ENCODE data around the gene MYOM3.

Gene MYOM3

DNA sequence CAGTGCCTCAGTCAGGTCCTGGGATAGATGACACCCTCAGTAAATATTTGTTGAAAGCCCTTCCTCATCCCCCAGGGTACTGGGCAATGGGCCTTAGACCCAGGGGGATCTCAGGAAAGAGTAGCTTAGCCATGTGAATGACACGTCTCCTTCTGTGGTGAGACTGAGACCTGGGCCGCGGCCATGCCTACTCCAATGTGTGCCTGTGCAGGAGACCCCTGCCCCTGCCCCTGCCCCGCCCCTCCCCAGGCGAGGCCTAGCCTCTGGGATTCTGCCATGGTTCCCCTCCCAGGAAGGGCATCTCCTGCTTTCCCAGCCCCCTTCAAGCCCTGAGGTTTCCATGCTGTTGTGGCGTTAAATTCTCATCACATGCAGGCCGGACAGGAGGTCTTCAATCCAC, 7.1 kb downstream of the MYOM3 start:
- no peaks in the 10 kb centered on the region for H3K36me3 ChIP-seq (replicated peaks; ENCODE audit: low read depth, low read length)
- H3K4me1 ChIP-seq (ENCODE audit: low read length): no peaks in the 10 kb centered on the region
- H4K20me1 ChIP-seq (ENCODE audit: insufficient read depth, low read length): no peaks in the 10 kb centered on the region
- no peaks in the 10 kb centered on the region for H3K27me3 ChIP-seq (ENCODE audit: low read depth, low read length)
- no peak overlapping the region for H2AFZ ChIP-seq (ENCODE audit: low read depth, low read length)
- TF ChIP-seq EZH2phosphoT487 (IDR thresholded peaks at IDR 0.05; ENCODE audit: low read depth) (no peak), CTCF (IDR thresholded peaks at IDR 0.05; ENCODE audit: low read depth, low read length) (no peak)
- H3K4me3 ChIP-seq (ENCODE audit: low read length): no peak overlapping the region
- no peaks in the 10 kb centered on the region for H3K79me2 ChIP-seq (ENCODE audit: low read length)
- H3K9me3 ChIP-seq (ENCODE audit: insufficient read depth, low read length): no peaks in the 10 kb centered on the region
- no peak overlapping the region for H3K9ac ChIP-seq (ENCODE audit: low read length)
- no peak overlapping the region for H3K27ac ChIP-seq (ENCODE audit: low read length)
- H3K4me2 ChIP-seq (ENCODE audit: low read length): no peak overlapping the region

GRCh38 chr1:24103879-24104278, 8.1 kb downstream of the MYOM3 start:
- Histone ChIP-seq H3K27me3 (ENCODE audit: low read depth, low read length) (no peaks in the 10 kb centered on the region), H3K4me1 (ENCODE audit: low read length) (no peaks in the 10 kb centered on the region), H2AFZ (ENCODE audit: low read depth, low read length) (no peak overlapping the region), H3K36me3 (replicated peaks; ENCODE audit: low read depth, low read length) (no peaks in the 10 kb centered on the region), H4K20me1 (ENCODE audit: insufficient read depth, low read length) (no peaks in the 10 kb centered on the region), H3K79me2 (ENCODE audit: low read length) (no peaks in the 10 kb centered on the region), H3K9ac (ENCODE audit: low read length) (no peak overlapping the region), H3K27ac (ENCODE audit: low read length) (no peak overlapping the region), H3K4me3 (ENCODE audit: low read length) (no peak overlapping the region), H3K9me3 (ENCODE audit: insufficient read depth, low read length) (no peaks in the 10 kb centered on the region), H3K4me2 (ENCODE audit: low read length) (no peak overlapping the region)
- no peak for TF ChIP-seq CTCF (IDR thresholded peaks at IDR 0.05; ENCODE audit: low read depth, low read length)
- TF ChIP-seq EZH2phosphoT487 (IDR thresholded peaks at IDR 0.05; ENCODE audit: low read depth): no peak

- no peaks in the 10 kb centered on the region for H3K9me3 ChIP-seq (ENCODE audit: insufficient read depth, low read length)
These were observed 8.5 kb downstream of the MYOM3 start for GRCh38 chr1:24103408-24103807.

DNA sequence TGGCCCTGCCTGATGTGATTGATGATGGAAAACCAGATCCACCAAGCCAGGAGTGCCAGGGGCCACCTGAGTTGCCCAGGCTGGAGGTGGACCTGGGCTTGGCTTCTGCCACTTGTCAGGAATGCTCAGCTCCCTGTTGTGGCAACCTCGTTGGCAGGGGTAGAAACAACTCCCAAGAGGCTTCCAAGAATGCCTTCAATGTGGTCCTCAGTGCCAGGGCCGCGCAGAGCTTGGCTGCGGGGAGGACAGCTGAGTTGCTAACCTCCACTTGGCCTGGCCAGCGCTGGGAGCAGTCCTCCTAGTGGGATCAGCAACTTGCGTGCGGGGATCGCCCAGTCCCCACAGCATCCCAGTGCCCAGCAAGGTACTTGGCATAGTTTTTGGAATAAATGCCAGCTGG, 9.0 kb downstream of the MYOM3 start:
- no peak overlapping the region for H3K4me2 ChIP-seq (ENCODE audit: low read length)
- H3K79me2 ChIP-seq (ENCODE audit: low read length): no peaks in the 10 kb centered on the region
- no peak overlapping the region for H3K27ac ChIP-seq (ENCODE audit: low read length)
- H4K20me1 ChIP-seq (ENCODE audit: insufficient read depth, low read length): no peaks in the 10 kb centered on the region
- no peaks in the 10 kb centered on the region for H3K9me3 ChIP-seq (ENCODE audit: insufficient read depth, low read length)
- no peaks in the 10 kb centered on the region for H3K27me3 ChIP-seq (ENCODE audit: low read depth, low read length)
- H2AFZ ChIP-seq (ENCODE audit: low read depth, low read length): no peak overlapping the region
- H3K4me3 ChIP-seq (ENCODE audit: low read length): no peak overlapping the region
- H3K4me1 ChIP-seq (ENCODE audit: low read length): no peaks in the 10 kb centered on the region
- no peaks in the 10 kb centered on the region for H3K36me3 ChIP-seq (replicated peaks; ENCODE audit: low read depth, low read length)
- no peak overlapping the region for H3K9ac ChIP-seq (ENCODE audit: low read length)
- TF ChIP-seq CTCF (IDR thresholded peaks at IDR 0.05; ENCODE audit: low read depth, low read length): no peak
- TF ChIP-seq EZH2phosphoT487 (IDR thresholded peaks at IDR 0.05; ENCODE audit: low read depth): no peak

More at GRCh38 chr1:24103408-24103807, 8.5 kb downstream of the MYOM3 start:
- H3K4me2 ChIP-seq (ENCODE audit: low read length): no peak overlapping the region
- H3K4me3 ChIP-seq (ENCODE audit: low read length): no peak overlapping the region
- no peaks in the 10 kb centered on the region for H3K27me3 ChIP-seq (ENCODE audit: low read depth, low read length)
- no peaks in the 10 kb centered on the region for H3K4me1 ChIP-seq (ENCODE audit: low read length)
- no peaks in the 10 kb centered on the region for H4K20me1 ChIP-seq (ENCODE audit: insufficient read depth, low read length)
- H3K36me3 ChIP-seq (replicated peaks; ENCODE audit: low read depth, low read length): no peaks in the 10 kb centered on the region
- H3K27ac ChIP-seq (ENCODE audit: low read length): no peak overlapping the region
- TF ChIP-seq CTCF (IDR thresholded peaks at IDR 0.05; ENCODE audit: low read depth, low read length) (no peak), EZH2phosphoT487 (IDR thresholded peaks at IDR 0.05; ENCODE audit: low read depth) (no peak)
- no peaks in the 10 kb centered on the region for H3K79me2 ChIP-seq (ENCODE audit: low read length)
- H3K9ac ChIP-seq (ENCODE audit: low read length): no peak overlapping the region
- no peak overlapping the region for H2AFZ ChIP-seq (ENCODE audit: low read depth, low read length)
